Endothelial cell of umbilical vein (primary cell): ENCODE measurements around the gene PDSS2.

Experiments used
- CTCF ChIP-seq, 2 donors: IDR thresholded peaks; 1 replicate in 1 of 2; 2 replicates in 1 of 2; pipeline ENCODE4 v1.5.1; 2011; ENCODE audit warnings: low read length in 2 of 2, mild to moderate bottlenecking in 2 of 2, moderate library complexity in 2 of 2, control low read depth in 1 of 2, inconsistent platforms in 1 of 2, low read depth in 1 of 2; ENCODE audit not compliant: insufficient read depth in 1 of 2; ENCODE audit errors: extremely low read depth in 1 of 2
- EZH2 ChIP-seq: IDR thresholded peaks from 2 replicates; pipeline ENCODE4 v1.6.1; 2012; ENCODE audit warnings: borderline replicate concordance, low read depth, mild to moderate bottlenecking, moderate library complexity, low read length, inconsistent platforms; ENCODE audit not compliant: severe bottlenecking
- FOS ChIP-seq: IDR thresholded peaks from 2 replicates; pipeline ENCODE4 v1.6.1; 2011; ENCODE audit warnings: mild to moderate bottlenecking, low read length, moderate library complexity, borderline replicate concordance; ENCODE audit not compliant: insufficient read depth
- GATA2 ChIP-seq: IDR thresholded peaks from 2 replicates; pipeline ENCODE4 v1.7.0; 2011; ENCODE audit warnings: low read depth, mild to moderate bottlenecking, moderate library complexity, mixed read lengths, low read length; ENCODE audit not compliant: insufficient read length, insufficient read depth
- JUN ChIP-seq: IDR thresholded peaks from 2 replicates; pipeline ENCODE4 v1.6.1; 2011; ENCODE audit warnings: borderline replicate concordance, low read depth; ENCODE audit not compliant: insufficient read length, insufficient read depth
- MYC ChIP-seq: IDR thresholded peaks from one replicate; pipeline ENCODE4 v1.6.1; 2011; ENCODE audit warnings: mild to moderate bottlenecking, low read depth, low read length
- POLR2A ChIP-seq: IDR thresholded peaks from 2 replicates; pipeline ENCODE4 v1.6.1; 2012; ENCODE audit warnings: low read depth, mild to moderate bottlenecking, control low read depth, low read length
- POLR2AphosphoS5 ChIP-seq: IDR thresholded peaks from 2 replicates; pipeline ENCODE4 v1.6.1; 2012; ENCODE audit warnings: low read depth, mild to moderate bottlenecking, control low read depth, low read length, moderate library complexity; ENCODE audit not compliant: insufficient read depth

GRCh38 chr6:107337191-107337741 is 122.1 kb downstream of the PDSS2 start:
- TF ChIP-seq CTCF (IDR thresholded peaks at IDR 0.05; ENCODE audit: extremely low read depth in 1 of 2, insufficient read depth in 1 of 2, low read depth in 1 of 2, low read length in 2 of 2) (no peak), JUN (no peak), EZH2 (no peak), FOS (no peak), POLR2AphosphoS5 (no peak), POLR2A (no peak), GATA2 (no peak), MYC (no peak)
